ENCODE measurements around the gene AMPD2. TPM values are rescaled to one million over a fixed set of nuclear protein-coding genes. Genes with fewer than 3 reads are reported as not detected.

The AMPD2 gene
- total and polyA plus RNA-seq, 2 donors (not counting 3 experiments of a cell fraction or from before 2014, with no cell fraction given), result 69.4 TPM

DNA sequence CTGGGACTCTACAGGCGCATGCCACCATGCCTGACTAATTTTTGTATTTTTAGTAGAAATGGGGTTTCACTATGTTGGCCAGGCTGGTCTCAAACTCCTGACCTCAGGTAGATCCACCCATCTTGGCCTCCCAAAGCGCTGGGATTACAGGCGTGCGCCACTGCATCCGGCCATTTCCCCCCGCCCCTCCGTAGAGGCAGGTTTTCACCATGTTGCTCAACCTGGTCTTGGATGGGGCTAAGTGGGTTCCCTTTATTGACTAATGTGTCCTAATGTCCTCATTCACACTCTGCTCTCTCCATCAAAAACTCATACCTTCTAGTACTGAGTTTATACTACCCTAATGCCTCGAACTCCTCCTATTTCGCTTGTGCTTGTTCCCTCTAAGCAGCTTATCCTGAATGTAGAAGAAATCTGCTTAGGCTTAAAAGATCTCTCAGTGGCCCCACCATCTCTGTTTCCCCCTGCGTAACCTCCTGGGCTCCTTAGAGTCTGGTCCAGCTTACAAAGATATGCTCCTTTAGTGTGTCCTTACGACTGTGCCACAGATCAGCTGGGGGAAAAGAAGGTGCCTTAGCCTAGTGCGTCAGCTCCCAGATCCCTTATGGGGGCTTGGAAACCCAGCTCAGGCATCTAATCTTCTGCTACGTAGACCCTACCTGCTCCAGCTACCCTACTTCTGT, 8.2 kb upstream of the AMPD2 start:
- Histone ChIP-seq H3K9me1 (replicated peaks; ENCODE audit: control insufficient read depth, extremely low read depth, insufficient read depth, low read length) (no peaks in the 10 kb centered on the region), H3K4me2 (ENCODE audit: insufficient read depth, low read length) (no peak overlapping the region), H3K4me1 (ENCODE audit: control insufficient read depth, extremely low read depth, insufficient read depth, low read length) (peaks cover 31% of the 10 kb centered on the region), H3K4me3 (replicated peaks in 1 of 3; ENCODE audit: insufficient read depth in 1 of 3, low read depth in 1 of 3, low read length in 3 of 3) (no peak overlapping the region), H2AFZ (ENCODE audit: low read depth, low read length) (no peak overlapping the region), H3K36me3 (ENCODE audit: control insufficient read depth in 2 of 2, extremely low read depth in 1 of 2, insufficient read depth in 2 of 2, low read length in 2 of 2) (no peaks in the 10 kb centered on the region), H3K9me3 (replicated peaks; ENCODE audit: control insufficient read depth, insufficient read depth, low read length) (no peaks in the 10 kb centered on the region), H4K20me1 (replicated peaks; ENCODE audit: control insufficient read depth, extremely low read depth, insufficient read depth, low read length) (no peaks in the 10 kb centered on the region), H3K9ac (replicated peaks; ENCODE audit: extremely low read depth, insufficient read depth, low read length) (no peak overlapping the region), H3K79me2 (ENCODE audit: control insufficient read depth, insufficient read depth, low read length) (no peaks in the 10 kb centered on the region), H3K27me3 (ENCODE audit: control insufficient read depth in 2 of 2, insufficient read depth in 2 of 2, low read length in 2 of 2) (no peaks in the 10 kb centered on the region), H3K27ac (ENCODE audit: insufficient read depth, low read depth, low read length) (no peak overlapping the region)
- FAIRE-seq (no peak), DNase-seq (ENCODE audit: low read depth, low spot score) (no peak)
- intact Hi-C loops (cut with micrococcal nuclease), result loop anchor here (10.0 kb wide), 1 partner anchor 127 kb away; the partner anchor contains the start of gene ATXN7L2
- ChIA-PET CTCF (interaction anchor here (1.1 to 2.0 kb wide), 6 partner anchors 9 to 65 kb away, joined by 3 to 14 read pairs (median 4); no protein-coding TSS in a partner anchor), POLR2A (interaction anchor here (0.7 kb wide), 1 partner anchor 21 kb away, joined by 3 read pairs; no protein-coding TSS in a partner anchor)
- TF ChIP-seq POLR2AphosphoS5 (IDR thresholded peaks at IDR 0.05; ENCODE audit: insufficient read depth, low read depth, low read length) (no peak), EZH2 (IDR thresholded peaks at IDR 0.05; ENCODE audit: borderline replicate concordance, low read depth, low read length, severe bottlenecking) (no peak), POLR2A (IDR thresholded peaks at IDR 0.05; ENCODE audit: low read depth, low read length) (no peak), JUN (IDR thresholded peaks at IDR 0.05; ENCODE audit: borderline replicate concordance, insufficient read depth, insufficient read length, low read depth) (no peak), FOS (IDR thresholded peaks at IDR 0.05; ENCODE audit: borderline replicate concordance, insufficient read depth, low read length) (no peak)
- TF ChIP-seq, protein P1, sequence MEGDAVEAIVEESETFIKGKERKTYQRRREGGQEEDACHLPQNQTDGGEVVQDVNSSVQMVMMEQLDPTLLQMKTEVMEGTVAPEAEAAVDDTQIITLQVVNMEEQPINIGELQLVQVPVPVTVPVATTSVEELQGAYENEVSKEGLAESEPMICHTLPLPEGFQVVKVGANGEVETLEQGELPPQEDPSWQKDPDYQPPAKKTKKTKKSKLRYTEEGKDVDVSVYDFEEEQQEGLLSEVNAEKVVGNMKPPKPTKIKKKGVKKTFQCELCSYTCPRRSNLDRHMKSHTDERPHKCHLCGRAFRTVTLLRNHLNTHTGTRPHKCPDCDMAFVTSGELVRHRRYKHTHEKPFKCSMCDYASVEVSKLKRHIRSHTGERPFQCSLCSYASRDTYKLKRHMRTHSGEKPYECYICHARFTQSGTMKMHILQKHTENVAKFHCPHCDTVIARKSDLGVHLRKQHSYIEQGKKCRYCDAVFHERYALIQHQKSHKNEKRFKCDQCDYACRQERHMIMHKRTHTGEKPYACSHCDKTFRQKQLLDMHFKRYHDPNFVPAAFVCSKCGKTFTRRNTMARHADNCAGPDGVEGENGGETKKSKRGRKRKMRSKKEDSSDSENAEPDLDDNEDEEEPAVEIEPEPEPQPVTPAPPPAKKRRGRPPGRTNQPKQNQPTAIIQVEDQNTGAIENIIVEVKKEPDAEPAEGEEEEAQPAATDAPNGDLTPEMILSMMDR (IDR thresholded peaks at IDR 0.05; ENCODE audit: extremely low read depth in 1 of 2, insufficient read depth in 1 of 2, low read depth in 1 of 2, low read length in 2 of 2), result no peak
- BruUV-seq (replicated peaks), result no TSS peak
- dilution Hi-C loops (cut with MboI; ENCODE audit: extremely low pct_ligation_motif_present, low sequenced_read_pairs), result no loop called here
